GM04503 (cell line): Measurements from ENCODE around the gene SIL1.
"Not testable (repeated sequence)": the region's sequence is repeated elsewhere in the genome, so short reads cannot be mapped to it uniquely, and the experiment has no call there.

Experiments used
- DNase-seq: peaks from one replicate; pipeline ENCODE4 v3.0.0-alpha.2; 2012; ENCODE audit warnings: low read depth

Gene SIL1

GRCh38 chr5:139025651-139026050 lies 172.5 kb downstream of the SIL1 start:
- DNase-seq, result no peak

DNA sequence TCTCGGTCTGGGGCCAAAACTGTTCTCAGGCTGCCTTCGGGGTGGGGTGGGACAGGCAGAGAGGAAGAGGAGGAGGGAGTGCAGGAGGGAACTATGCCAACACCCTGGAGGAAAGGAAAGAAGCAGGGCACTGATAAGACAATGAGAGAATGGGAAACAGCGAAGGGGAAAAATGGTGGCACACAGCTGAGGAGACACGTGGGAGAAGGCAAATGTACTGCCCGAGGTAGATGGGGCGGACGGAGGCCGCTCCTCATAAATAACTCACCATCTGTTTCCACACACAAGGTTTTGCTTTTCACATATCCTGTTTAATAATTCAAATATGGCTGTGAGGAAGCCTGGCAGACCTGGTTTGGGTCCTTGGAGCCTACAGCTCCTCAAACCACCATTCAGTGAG lies 174.9 kb downstream of the SIL1 start:
- no peak for DNase-seq

DNA sequence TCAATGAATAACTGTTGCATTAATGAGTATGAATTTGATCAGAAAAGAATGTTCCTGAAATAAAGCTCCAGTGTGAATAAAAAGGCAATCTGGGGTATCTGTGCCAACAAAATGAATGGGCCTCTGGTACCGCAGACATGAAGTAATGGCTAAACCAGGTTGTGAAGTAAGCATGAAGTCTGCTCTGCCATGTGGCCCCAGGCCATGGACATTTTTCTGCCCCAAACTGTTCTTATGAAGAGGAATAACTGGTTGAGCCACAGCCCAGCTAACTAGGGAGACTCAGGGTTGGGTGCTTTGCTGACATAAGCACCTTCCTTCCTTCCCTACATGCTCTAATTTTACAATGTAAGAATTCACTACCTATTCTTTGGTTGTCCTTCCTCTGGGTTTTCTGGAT lies 175.6 kb downstream of the SIL1 start:
- no peak for DNase-seq

DNA sequence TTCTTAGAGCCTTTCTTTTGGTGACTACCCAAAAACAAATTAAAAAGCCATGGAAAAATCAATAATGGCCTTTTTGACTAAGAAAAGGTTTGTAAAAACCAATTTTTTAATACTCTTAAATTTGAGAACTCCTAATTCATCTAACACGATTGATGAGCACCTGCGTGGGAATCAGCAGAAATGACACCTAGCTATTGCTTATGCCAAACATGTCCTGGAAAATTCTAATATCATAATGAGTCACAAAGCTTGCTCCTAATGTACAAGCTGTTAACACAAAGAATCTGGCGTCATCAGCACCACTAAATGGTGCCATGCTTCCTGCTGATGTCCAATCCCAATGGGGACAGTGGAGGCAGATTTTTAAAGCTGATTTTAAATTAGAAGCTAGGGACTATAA lies 176.8 kb downstream of the SIL1 start:
- DNase-seq, result no peak

DNA sequence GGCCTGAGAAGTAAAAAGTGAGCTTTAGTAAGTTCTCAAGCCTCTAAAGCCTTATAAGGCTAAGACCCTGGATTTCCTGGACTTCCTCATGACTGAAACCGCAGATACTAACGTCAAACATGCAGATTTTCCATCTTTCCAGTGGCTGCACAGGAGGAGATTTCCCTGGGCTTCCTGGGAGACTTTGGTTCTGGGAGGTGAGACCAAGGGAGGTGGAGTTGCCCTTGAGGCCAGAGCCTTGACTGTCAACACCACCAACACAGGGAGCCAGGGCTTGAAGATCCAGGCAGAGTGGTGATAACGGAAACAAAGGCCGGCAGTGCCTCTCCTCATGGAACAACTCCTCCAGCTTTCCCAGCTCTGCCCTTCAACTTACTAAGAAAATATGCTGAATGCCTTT lies 178.3 kb downstream of the SIL1 start:
- DNase-seq, result no peak

GRCh38 chr5:139019211-139019610 lies 179.0 kb downstream of the SIL1 start:
- DNase-seq, result no peak

DNA sequence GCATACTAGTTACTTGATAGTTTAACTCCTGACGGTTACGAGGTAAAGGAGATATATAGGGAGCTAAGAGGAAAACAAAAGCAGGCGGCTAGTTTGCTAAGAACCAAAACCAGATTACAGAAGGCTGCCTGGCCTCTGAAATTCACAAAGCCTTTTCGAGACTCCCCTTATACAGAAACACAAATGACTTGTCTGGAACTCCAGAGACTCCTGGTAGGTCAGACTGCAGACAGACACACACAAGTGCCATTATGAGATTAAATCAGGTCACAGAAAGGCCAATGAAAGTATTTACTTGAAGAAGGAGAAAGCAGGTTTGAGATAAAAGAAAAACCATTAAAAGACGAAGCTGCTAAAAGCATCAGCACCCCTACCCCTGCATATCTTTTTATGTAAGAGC lies 180.5 kb downstream of the SIL1 start:
- DNase-seq, result no peak

DNA sequence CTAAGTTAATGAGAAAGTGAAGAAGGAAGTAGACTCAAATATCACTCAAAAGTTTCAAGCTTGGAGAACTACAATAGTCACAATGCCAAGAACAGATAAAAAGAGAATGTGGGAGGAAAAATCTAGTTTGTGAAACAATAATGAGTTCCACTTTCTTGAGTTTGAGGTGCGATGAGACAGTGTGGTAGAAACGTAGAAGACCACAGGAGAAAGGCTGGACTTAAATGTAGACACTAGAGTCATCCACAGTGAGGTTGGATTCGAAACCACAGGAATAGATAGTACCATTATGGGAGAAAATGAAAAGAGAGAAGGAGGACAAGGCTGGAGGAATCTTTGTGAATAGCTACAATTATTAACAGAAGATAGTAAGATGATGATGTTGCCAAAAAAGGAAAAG lies 182.0 kb downstream of the SIL1 start:
- no peak for DNase-seq

DNA sequence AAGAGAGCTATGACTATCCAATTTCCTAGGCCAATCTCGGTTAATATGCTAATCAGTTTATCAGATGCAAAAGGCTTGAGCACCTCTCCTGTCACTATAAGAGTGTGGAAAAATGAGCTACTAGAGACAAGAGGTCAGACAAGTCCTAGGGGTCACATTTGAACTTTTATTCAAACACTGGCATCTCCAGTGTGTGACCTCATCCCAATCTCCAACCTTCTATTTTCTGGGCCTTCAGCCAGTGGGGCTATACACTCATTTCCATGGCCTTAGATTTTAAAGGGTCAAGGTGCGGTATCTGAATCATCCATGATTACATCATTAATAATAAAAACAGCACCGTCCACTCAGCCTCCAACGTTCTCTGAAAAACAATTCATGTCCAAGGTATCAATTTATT lies 183.4 kb downstream of the SIL1 start:
- DNase-seq, result peak; percentile 39

- no peak for DNase-seq
These were observed 186.0 kb downstream of the SIL1 start for GRCh38 chr5:139012176-139012575.

- DNase-seq, result not testable (repeated sequence)
These were observed 187.0 kb downstream of the SIL1 start for GRCh38 chr5:139011156-139011555.

GRCh38 chr5:139004374-139005307 lies 193.5 kb downstream of the SIL1 start:
- no peak for DNase-seq

DNA sequence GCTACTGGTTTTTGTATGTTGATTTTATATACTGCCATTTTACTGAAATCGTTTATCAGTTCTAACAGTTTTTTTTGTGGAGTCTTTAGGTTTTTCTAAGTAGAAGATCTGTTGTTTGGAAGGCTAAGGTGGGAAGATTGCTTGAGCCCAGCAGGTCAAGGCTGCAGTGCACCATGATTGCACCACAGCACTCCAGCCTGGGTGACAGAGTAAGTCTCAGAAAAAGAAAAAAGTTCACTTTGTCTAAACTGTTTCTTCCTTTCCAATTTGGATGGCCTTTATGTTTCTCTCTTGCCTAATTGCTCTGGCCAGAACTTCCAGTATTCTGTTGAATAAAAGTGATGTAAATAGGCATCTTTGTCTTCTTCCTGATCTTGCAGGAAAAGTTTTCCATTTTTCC lies 198.5 kb downstream of the SIL1 start:
- DNase-seq, result no peak

GRCh38 chr5:138998521-138998920 lies 199.6 kb downstream of the SIL1 start:
- DNase-seq, result no peak

DNA sequence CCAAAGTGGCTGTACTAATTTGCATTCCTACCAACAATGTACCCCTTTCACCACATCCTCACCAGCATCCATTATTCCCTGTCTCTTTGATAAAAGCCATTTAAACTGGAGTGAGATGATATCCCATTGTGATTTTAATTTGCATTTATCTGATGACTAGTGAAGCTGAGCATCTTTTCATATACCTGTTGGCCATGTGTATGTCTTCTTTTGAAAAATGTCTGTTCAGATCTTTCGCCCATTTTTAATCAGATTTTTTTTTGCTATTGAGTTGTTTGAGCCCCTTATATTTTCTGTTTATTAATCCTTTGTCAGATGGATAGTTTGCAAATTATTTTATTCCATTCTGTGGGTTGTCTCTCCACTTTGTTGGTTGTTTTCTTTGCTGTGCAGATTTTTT lies 202.0 kb downstream of the SIL1 start:
- DNase-seq, result no peak

DNA sequence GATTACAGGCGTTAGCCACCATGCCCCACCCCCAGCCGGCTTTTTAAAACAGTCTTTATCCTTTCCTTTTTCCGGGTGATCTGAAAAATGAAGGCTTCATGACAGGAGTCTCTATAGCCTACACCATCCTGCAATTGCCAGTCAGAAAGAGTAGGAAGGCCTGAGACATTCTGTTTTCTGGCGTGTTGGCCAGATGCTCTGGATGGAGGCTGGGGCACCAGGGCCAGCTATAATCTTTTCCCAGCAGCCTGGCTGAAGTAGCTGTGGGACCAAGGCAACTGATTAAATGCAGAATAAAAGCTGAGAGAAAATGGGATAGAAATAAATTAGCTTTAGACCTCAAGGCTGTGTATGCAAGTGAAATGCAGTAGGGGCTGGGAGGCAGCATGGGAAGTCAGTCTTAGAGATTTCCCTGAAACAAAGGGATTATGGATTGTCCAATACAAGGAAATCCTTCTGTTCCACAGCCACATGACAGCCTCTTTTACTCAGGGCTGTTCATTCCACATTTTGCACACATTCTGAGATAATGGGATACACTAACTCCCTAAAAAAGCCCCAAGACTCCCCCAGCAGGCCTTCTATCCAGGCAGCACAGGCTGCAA lies 207.1 kb downstream of the SIL1 start:
- DNase-seq, result no peak

GRCh38 chr5:138989720-138990119 lies 208.4 kb downstream of the SIL1 start:
- no peak for DNase-seq

DNA sequence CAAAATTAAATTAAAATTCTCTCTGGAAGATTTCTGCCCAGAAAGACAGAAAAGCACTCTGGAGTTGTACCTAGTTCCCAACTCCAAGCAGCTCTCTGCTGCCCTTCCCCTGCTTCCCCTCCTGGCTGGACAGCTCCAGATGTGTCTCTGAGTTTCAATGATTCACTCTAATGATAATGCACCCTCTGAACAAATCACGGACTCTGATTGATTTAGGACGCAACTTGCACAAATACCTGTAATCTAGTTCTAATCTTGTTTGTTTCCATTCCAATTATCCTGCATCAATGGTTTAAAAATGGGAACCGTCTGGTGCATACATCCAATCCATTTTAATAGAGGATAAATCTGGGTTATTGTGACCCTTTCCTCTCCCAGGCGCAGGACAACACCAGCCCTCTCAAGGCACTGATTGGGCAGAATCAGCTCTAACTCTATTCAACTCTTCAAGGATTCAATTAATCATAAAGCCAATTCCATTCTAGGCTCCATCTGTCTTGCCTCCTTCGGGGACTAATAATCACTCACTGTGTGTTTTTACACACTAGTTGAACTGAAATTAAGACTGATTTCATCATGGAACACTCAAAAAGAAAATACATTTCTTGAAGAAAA lies 211.9 kb downstream of the SIL1 start:
- no peak for DNase-seq

DNA sequence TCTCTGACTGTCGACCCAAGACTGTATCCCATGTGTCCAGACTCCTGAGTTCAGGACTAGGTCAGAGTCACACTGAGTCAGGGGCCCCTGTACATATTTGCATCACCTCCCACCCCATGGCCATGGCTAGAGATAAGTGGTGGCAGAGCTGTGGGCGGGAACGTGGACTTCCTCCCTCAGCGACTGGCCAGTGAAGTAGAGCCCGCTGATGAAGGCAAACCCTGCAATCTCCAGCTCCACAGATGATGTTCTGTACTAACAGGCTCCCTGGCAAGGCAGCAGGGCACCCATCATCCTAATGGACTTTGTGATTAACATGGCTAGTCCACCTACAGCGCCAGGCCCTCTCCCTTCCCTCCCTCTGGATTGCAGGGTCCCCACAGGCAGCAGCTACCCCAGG lies 212.5 kb downstream of the SIL1 start:
- no peak for DNase-seq

DNA sequence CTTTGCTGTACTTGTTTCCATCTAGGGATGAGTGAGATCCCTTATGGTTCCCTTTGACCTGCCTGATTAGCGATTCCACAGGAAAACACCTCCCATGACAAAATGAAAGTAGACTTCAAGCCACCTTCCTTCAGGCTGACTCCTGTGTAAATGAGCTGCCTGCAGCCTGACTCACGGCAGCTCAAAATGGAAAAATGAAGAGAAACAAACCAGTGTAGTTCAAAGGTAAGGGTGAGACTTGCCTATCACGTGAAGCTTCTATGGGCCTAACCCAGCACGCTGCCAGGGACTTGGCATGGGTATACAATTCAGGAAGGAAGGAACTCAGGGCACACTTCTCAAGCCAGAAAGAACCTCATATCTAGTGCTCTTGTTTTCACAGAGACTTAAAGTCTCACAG lies 212.9 kb downstream of the SIL1 start:
- DNase-seq, result no peak

DNA sequence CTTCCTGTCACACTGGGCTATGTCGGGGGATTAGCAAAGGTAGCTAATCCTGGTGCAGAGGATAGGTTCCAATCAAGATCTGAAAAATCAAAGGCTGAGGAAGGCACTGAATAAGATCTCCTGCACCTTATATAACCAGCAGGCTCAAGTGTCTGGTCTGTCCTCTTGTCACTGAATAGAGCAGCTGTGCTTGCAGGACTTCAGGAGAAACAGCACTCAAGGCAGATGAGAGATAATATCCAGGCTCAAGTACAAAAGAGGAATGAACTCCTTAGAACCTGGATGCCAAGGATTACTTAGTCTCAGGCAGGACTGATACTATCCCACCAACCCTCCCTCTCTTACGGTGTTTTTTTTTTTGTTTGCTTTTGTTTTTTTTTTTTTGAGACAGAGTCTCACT lies 214.2 kb downstream of the SIL1 start:
- no peak for DNase-seq

GRCh38 chr5:138981586-138981985 lies 216.6 kb downstream of the SIL1 start:
- no peak for DNase-seq

- peak; percentile 54 for DNase-seq
These were observed 217.0 kb downstream of the SIL1 start for GRCh38 chr5:138981131-138981530.
